Endodermal cell (in vitro differentiated cells): ENCODE results near the gene EGFR. TPM values are rescaled to one million over a fixed set of nuclear protein-coding genes. Genes with fewer than 3 reads are reported as not detected.

Experiments used
- DNase-seq: peaks from one replicate; pipeline ENCODE4 v3.0.0-alpha.2; 2017
- H3K27ac ChIP-seq: 2 replicates; pipeline ENCODE4 v1.5.1; 2013; ENCODE audit warnings: mild to moderate bottlenecking, low read depth, low read length, moderate library complexity
- H3K27me3 ChIP-seq: 2 replicates; pipeline ENCODE4 v1.6.1; 2013; ENCODE audit warnings: mild to moderate bottlenecking, low read length, moderate library complexity; ENCODE audit not compliant: insufficient read depth, control insufficient read depth, poor library complexity, severe bottlenecking
- H3K36me3 ChIP-seq: 2 replicates; pipeline ENCODE4 v1.7.0; 2013; ENCODE audit warnings: mild to moderate bottlenecking, low read length, moderate library complexity; ENCODE audit not compliant: control insufficient read depth, insufficient read depth
- H3K4me1 ChIP-seq: one replicate; pipeline ENCODE4 v1.7.0; 2013; ENCODE audit warnings: low read length; ENCODE audit not compliant: control insufficient read depth, insufficient read depth
- H3K4me3 ChIP-seq: 2 replicates; pipeline ENCODE4 v1.5.1; 2013; ENCODE audit warnings: mild to moderate bottlenecking, low read length, moderate library complexity
- H3K9ac ChIP-seq: 2 replicates; pipeline ENCODE4 v1.6.1; 2013; ENCODE audit warnings: mild to moderate bottlenecking, low read length, moderate library complexity; ENCODE audit not compliant: poor library complexity, severe bottlenecking; ENCODE audit errors: extremely low read depth
- H3K9me3 ChIP-seq: 2 replicates; pipeline ENCODE4 v1.6.1; 2013; ENCODE audit warnings: mild to moderate bottlenecking, low read length, moderate library complexity; ENCODE audit not compliant: control insufficient read depth
- H3K27ac Mint-ChIP-seq: 2 replicates; pipeline ENCODE4 v1.8.0; 2020; ENCODE audit warnings: mixed read lengths
- H3K27me3 Mint-ChIP-seq: 2 replicates; pipeline ENCODE4 v1.8.0; 2021; ENCODE audit warnings: mild to moderate bottlenecking, mixed read lengths; ENCODE audit not compliant: insufficient read depth
- H3K36me3 Mint-ChIP-seq: 2 replicates; pipeline ENCODE4 v1.8.0; 2020; ENCODE audit warnings: low read depth, mixed read lengths
- H3K4me1 Mint-ChIP-seq: 2 replicates; pipeline ENCODE4 v1.8.0; 2020; ENCODE audit warnings: mixed read lengths
- H3K4me3 Mint-ChIP-seq: 2 replicates; pipeline ENCODE4 v1.8.0; 2020; ENCODE audit warnings: mild to moderate bottlenecking, moderate library complexity, mixed read lengths
- H3K9me3 Mint-ChIP-seq: 2 replicates; pipeline ENCODE4 v1.8.0; 2020; ENCODE audit warnings: mild to moderate bottlenecking, mixed read lengths
- CTCF ChIP-seq: fragments of 200-600 bp; sonication (generic); conservative IDR thresholded peaks from 2 replicates; pipeline ENCODE4 v1.5.0; 2021; ENCODE audit warnings: antibody characterized with exemption, mild to moderate bottlenecking
- WGBS, 2 experiments: methylation state at CpG; one replicate each; pipeline versions ENCODE4 v1.1.5 to v1.1.7; 2013; ENCODE audit warnings: missing lambda C conversion rate in 2 of 2, mixed read lengths in 1 of 2; ENCODE audit not compliant: insufficient coverage in 1 of 2, insufficient read length in 1 of 2; 5-methylcytosine and 5-hydroxymethylcytosine counted together
- total RNA-seq, 2 donors: library from RNA; stranded (reverse); fragmentation: NEBNext Ultra II Directional in 1 of 2; extraction: Animal tissue kit (Norgen Biotek cat#: 25700) in 1 of 2; gene quantifications; 2 replicates in 1 of 2; 3 replicates in 1 of 2; pipeline ENCODE4 v1.2.1, GENCODE V29; 2021

The EGFR gene
- total RNA-seq, 2 donors from 2014 or later = 5.0 to 5.8 TPM

- no peak overlapping the region for H3K27ac Mint-ChIP-seq
- no peaks in the 10 kb centered on the region for H3K4me1 Mint-ChIP-seq
- no peak for DNase-seq
- Histone ChIP-seq H3K36me3 (no peaks in the 10 kb centered on the region), H3K4me1 (no peaks in the 10 kb centered on the region), H3K27ac (no peak overlapping the region), H3K9ac (no peak overlapping the region), H3K9me3 (no peaks in the 10 kb centered on the region), H3K4me3 (no peak overlapping the region), H3K27me3 (no peaks in the 10 kb centered on the region)
- no peak overlapping the region for H3K4me3 Mint-ChIP-seq
- H3K27me3 Mint-ChIP-seq = no peaks in the 10 kb centered on the region
- H3K36me3 Mint-ChIP-seq = no peaks in the 10 kb centered on the region
- 89% methylated on average over 2 of the region's 2 CpGs; no CpG with 5 or more reads in 1 of the 2 experiments for WGBS, 2 experiments
- peaks cover 4% of the 10 kb centered on the region for H3K9me3 Mint-ChIP-seq
- TF ChIP-seq CTCF = no peak
Measured at GRCh38 chr7:55134786-55135185, 116.0 kb downstream of the EGFR start.

GRCh38 chr7:55135462-55135861 is 116.6 kb downstream of the EGFR start:
- H3K27ac ChIP-seq = no peak overlapping the region
- no peak overlapping the region for H3K9ac ChIP-seq
- no peaks in the 10 kb centered on the region for H3K27me3 ChIP-seq
- no peaks in the 10 kb centered on the region for H3K9me3 ChIP-seq
- Mint-ChIP-seq H3K4me1 (no peaks in the 10 kb centered on the region), H3K36me3 (no peaks in the 10 kb centered on the region), H3K9me3 (peaks cover 4% of the 10 kb centered on the region), H3K27me3 (no peaks in the 10 kb centered on the region), H3K4me3 (no peak overlapping the region), H3K27ac (no peak overlapping the region)
- no peak for TF ChIP-seq CTCF
- H3K4me1 ChIP-seq = no peaks in the 10 kb centered on the region
- DNase-seq = no peak
- H3K4me3 ChIP-seq = no peak overlapping the region
- no peaks in the 10 kb centered on the region for H3K36me3 ChIP-seq

GRCh38 chr7:55138663-55139062 is 119.8 kb downstream of the EGFR start:
- no peak overlapping the region for H3K4me3 Mint-ChIP-seq
- Histone ChIP-seq H3K9me3 (no peaks in the 10 kb centered on the region), H3K9ac (no peak overlapping the region), H3K36me3 (no peaks in the 10 kb centered on the region), H3K27ac (no peak overlapping the region), H3K4me3 (no peak overlapping the region), H3K4me1 (no peaks in the 10 kb centered on the region), H3K27me3 (no peaks in the 10 kb centered on the region)
- DNase-seq = no peak
- peaks cover 4% of the 10 kb centered on the region for H3K9me3 Mint-ChIP-seq
- 92% methylated on average over 2 of the region's 2 CpGs; no CpG with 5 or more reads in 1 of the 2 experiments for WGBS, 2 experiments
- no peaks in the 10 kb centered on the region for H3K27me3 Mint-ChIP-seq
- H3K4me1 Mint-ChIP-seq = no peaks in the 10 kb centered on the region
- no peak overlapping the region for H3K27ac Mint-ChIP-seq
- no peaks in the 10 kb centered on the region for H3K36me3 Mint-ChIP-seq
- TF ChIP-seq CTCF = no peak
